H1 (cell line): ENCODE data around the gene NPY4R. TPM values are rescaled to one million over a fixed set of nuclear protein-coding genes. Genes with fewer than 3 reads are reported as not detected.
"Not testable (repeated sequence)": the region's sequence is repeated elsewhere in the genome, so short reads cannot be mapped to it uniquely, and the experiment has no call there.

Experiments
- CTCF ChIA-PET: fragments of 300-600 bp; sonication (Branson Sonifier 250); formaldehyde crosslinking; loops from one replicate; lab custom pipeline; 2021; ENCODE audit not compliant: partially characterized antibody; lab: Charles Lee
- POLR2A ChIA-PET: fragments of 300-600 bp; sonication (Branson Sonifier 250); formaldehyde crosslinking; loops from one replicate; lab custom pipeline; 2021; ENCODE audit warnings: inconsistent platforms; ENCODE audit not compliant: partially characterized antibody; lab: Charles Lee
- DNase-seq, 2 experiments: peaks; one replicate each; pipeline versions ENCODE4 v3.0.0 to v3.0.0-alpha.2; 2010 to 2022; ENCODE audit warnings: low spot score in 2 of 2, low read depth in 1 of 2, mixed read lengths in 1 of 2
- FAIRE-seq: peaks from 2 replicates; lab custom pipeline; 2011; peaks lifted over from hg19 to GRCh38; lab: Jason Lieb, UNC
- H2AFZ ChIP-seq: 2 replicates; pipeline ENCODE4 v1.8.1; 2012; ENCODE audit warnings: low read length, inconsistent platforms
- H2AK5ac ChIP-seq: 2 replicates; pipeline ENCODE4 v1.6.1; 2013; ENCODE audit warnings: low read depth, low read length
- H2BK120ac ChIP-seq: replicated peaks from 2 replicates; pipeline ENCODE3; 2013; ENCODE audit warnings: low read depth, low read length, inconsistent platforms
- H2BK12ac ChIP-seq: 2 replicates; pipeline ENCODE4 v1.6.1; 2013; ENCODE audit warnings: low read depth, low read length
- H2BK15ac ChIP-seq: 2 replicates; pipeline ENCODE4 v1.6.1; 2013; ENCODE audit warnings: low read length
- H2BK20ac ChIP-seq: 2 replicates; pipeline ENCODE4 v1.6.1; 2013; ENCODE audit warnings: low read length
- H2BK5ac ChIP-seq: 2 replicates; pipeline ENCODE4 v1.6.1; 2013; ENCODE audit warnings: low read depth, low read length
- H3K14ac ChIP-seq: 2 replicates; pipeline ENCODE4 v1.6.1; 2013; ENCODE audit warnings: inconsistent platforms; ENCODE audit not compliant: insufficient read length
- H3K18ac ChIP-seq: 2 replicates; pipeline ENCODE4 v1.6.1; 2013; ENCODE audit warnings: low read length; ENCODE audit errors: extremely low read depth
- H3K23ac ChIP-seq: 2 replicates; pipeline ENCODE4 v1.6.1; 2013; ENCODE audit warnings: inconsistent platforms; ENCODE audit not compliant: insufficient read length
- H3K23me2 ChIP-seq: 2 replicates; pipeline ENCODE4 v1.6.1; 2013; ENCODE audit warnings: low read depth, low read length
- H3K27ac ChIP-seq: 2 replicates; pipeline ENCODE4 v1.6.1; 2011; ENCODE audit warnings: low read depth, low read length, inconsistent platforms
- H3K27me3 ChIP-seq, 4 experiments: replicated peaks in 1 of 4; 1 replicate in 1 of 4; 2 replicates in 3 of 4; pipeline versions ENCODE4 v1.6.1 to v1.8.1; 2011 to 2013; ENCODE audit warnings: low read length in 3 of 4, mild to moderate bottlenecking in 3 of 4, inconsistent platforms in 2 of 4, mixed read lengths in 2 of 4, moderate library complexity in 1 of 4; ENCODE audit not compliant: control insufficient read depth in 3 of 4, insufficient read depth in 3 of 4; ENCODE audit errors: extremely low read depth in 1 of 4
- H3K36me3 ChIP-seq, 4 experiments: 2 replicates each; pipeline versions ENCODE4 v1.6.1 to v1.8.1; 2011 to 2013; ENCODE audit warnings: mild to moderate bottlenecking in 4 of 4, low read length in 3 of 4, moderate library complexity in 2 of 4, control low read depth in 1 of 4, inconsistent platforms in 1 of 4; ENCODE audit not compliant: insufficient read depth in 4 of 4, control insufficient read depth in 2 of 4
- H3K4ac ChIP-seq: replicated peaks from 2 replicates; pipeline ENCODE3; 2013; ENCODE audit warnings: low read length, low read depth, mixed read lengths, inconsistent platforms; ENCODE audit not compliant: insufficient read length
- H3K4me1 ChIP-seq, 4 experiments: replicated peaks in 1 of 4; 1 replicate in 1 of 4; 2 replicates in 3 of 4; pipeline versions ENCODE4 v1.6.1 to v1.8.1; 2011 to 2013; ENCODE audit warnings: low read length in 3 of 4, inconsistent platforms in 2 of 4, mixed read lengths in 1 of 4; ENCODE audit not compliant: insufficient read depth in 4 of 4, control insufficient read depth in 3 of 4
- H3K4me2 ChIP-seq, 2 experiments: 2 replicates each; pipeline versions ENCODE4 v1.6.1 to v1.8.1; 2011 to 2013; ENCODE audit warnings: low read depth in 2 of 2, low read length in 2 of 2, control low read depth in 1 of 2, inconsistent platforms in 1 of 2, mild to moderate bottlenecking in 1 of 2; ENCODE audit not compliant: insufficient read depth in 1 of 2
- H3K4me3 ChIP-seq, 4 experiments: fragments of 200-600, 300-600 bp in 1 of 4; sonication (generic), shearing (Covaris generic), sonication (Bioruptor Twin) in 1 of 4; 2 replicates each; pipeline versions ENCODE4 v1.5.1 to v1.8.1; 2011 to 2016; ENCODE audit warnings: low read length in 4 of 4, low read depth in 3 of 4, control low read depth in 2 of 4, inconsistent platforms in 2 of 4, mild to moderate bottlenecking in 2 of 4, mixed read lengths in 1 of 4, moderate library complexity in 1 of 4; ENCODE audit not compliant: insufficient read depth in 2 of 4; ENCODE audit errors: extremely low read depth in 1 of 4
- H3K56ac ChIP-seq: replicated peaks from 2 replicates; pipeline ENCODE3; 2013; ENCODE audit warnings: low read depth, mild to moderate bottlenecking, mixed read lengths, low read length, inconsistent platforms; ENCODE audit not compliant: insufficient read length
- H3K79me1 ChIP-seq: 2 replicates; pipeline ENCODE4 v1.6.1; 2013; ENCODE audit warnings: low read depth, low read length, control low read depth
- H3K79me2 ChIP-seq, 2 experiments: 2 replicates each; pipeline versions ENCODE4 v1.6.1 to v1.8.1; 2012 to 2013; ENCODE audit warnings: low read length in 2 of 2, mild to moderate bottlenecking in 2 of 2, inconsistent platforms in 1 of 2; ENCODE audit not compliant: insufficient read depth in 2 of 2, control insufficient read depth in 1 of 2
- H3K9ac ChIP-seq, 4 experiments: replicated peaks in 1 of 4; 1 replicate in 1 of 4; 2 replicates in 3 of 4; pipeline versions ENCODE4 v1.6.1 to v1.8.1; 2011 to 2013; ENCODE audit warnings: low read depth in 3 of 4, low read length in 3 of 4, control low read depth in 2 of 4, mild to moderate bottlenecking in 2 of 4, moderate library complexity in 2 of 4, inconsistent platforms in 1 of 4; ENCODE audit errors: extremely low read depth in 1 of 4
- H3K9me3 ChIP-seq, 2 experiments: 2 replicates each; pipeline versions ENCODE4 v1.6.1 to v1.8.1; 2012 to 2013; ENCODE audit warnings: mild to moderate bottlenecking in 2 of 2, moderate library complexity in 2 of 2, control low read depth in 1 of 2, inconsistent platforms in 1 of 2, low read depth in 1 of 2, low read length in 1 of 2, mixed read lengths in 1 of 2; ENCODE audit not compliant: insufficient read depth in 2 of 2
- H4K20me1 ChIP-seq, 2 experiments: replicated peaks in 1 of 2; 2 replicates each; pipeline versions ENCODE3 to v1.8.1; 2011 to 2013; ENCODE audit warnings: inconsistent platforms in 2 of 2, low read length in 2 of 2, mild to moderate bottlenecking in 1 of 2; ENCODE audit not compliant: insufficient read depth in 2 of 2, control insufficient read depth in 1 of 2
- H4K5ac ChIP-seq: 2 replicates; pipeline ENCODE4 v1.6.1; 2013; ENCODE audit warnings: low read length, low read depth, mixed read lengths, inconsistent platforms; ENCODE audit not compliant: insufficient read length
- H4K8ac ChIP-seq: 2 replicates; pipeline ENCODE4 v1.8.0; 2013; ENCODE audit warnings: mild to moderate bottlenecking, moderate library complexity, low read length, inconsistent platforms; ENCODE audit not compliant: insufficient read depth; ENCODE audit errors: extremely low read depth
- H4K91ac ChIP-seq: replicated peaks from 2 replicates; pipeline ENCODE3; 2013; ENCODE audit warnings: low read length, mixed read lengths, inconsistent platforms; ENCODE audit not compliant: insufficient read length
- WGBS, 2 experiments: shearing (Covaris generic) in 1 of 2; methylation state at CpG; one replicate each; pipeline versions ENCODE4 v1.1.6 to v1.1.7; 2013 to 2015; ENCODE audit warnings: low lambda C conversion rate in 2 of 2, mixed read lengths in 2 of 2, inconsistent platforms in 1 of 2, low coverage in 1 of 2, missing lambda C conversion rate in 1 of 2; ENCODE audit not compliant: insufficient replicate concordance in 2 of 2, insufficient coverage in 1 of 2, insufficient read length in 1 of 2; ENCODE audit errors: extremely low coverage in 1 of 2, missing lambda C conversion rate in 1 of 2; 5-methylcytosine and 5-hydroxymethylcytosine counted together
- polyA plus RNA-seq, 7 experiments: library from polyadenylated mRNA; depleted of rRNA in 3 of 7; stranded (reverse) in 5 of 7; unstranded in 2 of 7; fragments of >200 nt in 5 of 7; fragments of 200-250 nt in 2 of 7; gene quantifications; 1 replicate in 5 of 7; 2 replicates in 1 of 7; 4 replicates in 1 of 7; pipeline versions ENCODE4 v1.2.1 to v1.2.3, GENCODE V29; 2011 to 2013; ENCODE audit warnings: missing spikeins in 2 of 7, mixed read lengths in 2 of 7
- total RNA-seq: library from RNA; stranded (reverse); fragmentation: NEBNext Ultra II Directional; extraction: Animal tissue kit (Norgen Biotek cat#: 25700); gene quantifications from 2 replicates; pipeline ENCODE4 v1.2.1, GENCODE V29; 2021

The NPY4R gene
- total and polyA plus RNA-seq, 2 of the 8 experiments (the other 6 are each of a cell fraction or from before 2014, with no cell fraction given) = 0.15 TPM; not detected in 1

- H3K56ac ChIP-seq, H2BK120ac ChIP-seq, H2BK15ac ChIP-seq, H3K4me2 ChIP-seq, H3K4me3 ChIP-seq, H3K4me1 ChIP-seq, H3K23ac ChIP-seq, H3K23me2 ChIP-seq, H3K9ac ChIP-seq, POLR2A ChIA-PET, H3K4ac ChIP-seq, H3K79me1 ChIP-seq, H3K18ac ChIP-seq, H4K5ac ChIP-seq, H2BK5ac ChIP-seq, FAIRE-seq, H4K8ac ChIP-seq, H2BK20ac ChIP-seq, H2AFZ ChIP-seq, H4K91ac ChIP-seq, H2BK12ac ChIP-seq, DNase-seq, H4K20me1 ChIP-seq, H3K27me3 ChIP-seq, H2AK5ac ChIP-seq, H3K27ac ChIP-seq, H3K79me2 ChIP-seq, H3K14ac ChIP-seq, H3K36me3 ChIP-seq, CTCF ChIA-PET, H3K9me3 ChIP-seq: not testable (repeated sequence)
- 83% methylated on average over 3 of the region's 3 CpGs; no CpG with 5 or more reads in 1 of the 2 experiments for WGBS, 2 experiments
These were observed 8.0 kb upstream of the NPY4R start for GRCh38 chr10:46473758-46474157.

GRCh38 chr10:46470134-46470533, 4.4 kb upstream of the NPY4R start:
- H4K8ac ChIP-seq, H3K14ac ChIP-seq, POLR2A ChIA-PET, H2AK5ac ChIP-seq, H3K4ac ChIP-seq, H3K36me3 ChIP-seq, H3K9ac ChIP-seq, H3K4me3 ChIP-seq, H3K56ac ChIP-seq, H3K79me1 ChIP-seq, H3K27me3 ChIP-seq, H2AFZ ChIP-seq, H4K5ac ChIP-seq, H3K27ac ChIP-seq, H4K91ac ChIP-seq, H3K18ac ChIP-seq, DNase-seq, H4K20me1 ChIP-seq, H2BK5ac ChIP-seq, H3K9me3 ChIP-seq, FAIRE-seq, H3K79me2 ChIP-seq, CTCF ChIA-PET, H3K4me1 ChIP-seq, H2BK120ac ChIP-seq, H3K23ac ChIP-seq, H2BK20ac ChIP-seq, H2BK12ac ChIP-seq, H3K4me2 ChIP-seq, H2BK15ac ChIP-seq, H3K23me2 ChIP-seq: not testable (repeated sequence)
- no CpG with 5 or more reads among the region's 1 CpG for WGBS, 2 experiments
